T-helper 9 cell (primary cell): Measurements from ENCODE around the gene AKR1B15.
"Not testable (repeated sequence)": the region's sequence is repeated elsewhere in the genome, so short reads cannot be mapped to it uniquely, and the experiment has no call there.

ENCODE experiments used
- DNase-seq: peaks from one replicate; pipeline ENCODE4 v3.0.0-alpha.2; 2020

AKR1B15 gene

GRCh38 chr7:134567368-134567767 lies 18.5 kb downstream of the AKR1B15 start:
- no peak for DNase-seq

- not testable (repeated sequence) for DNase-seq
These were observed 21.1 kb downstream of the AKR1B15 start for GRCh38 chr7:134569962-134570361.

GRCh38 chr7:134571101-134571500 lies 22.2 kb downstream of the AKR1B15 start:
- DNase-seq, result no peak

- no peak for DNase-seq
These were observed 23.0 kb downstream of the AKR1B15 start for GRCh38 chr7:134571746-134572461.

GRCh38 chr7:134574322-134574721 lies 25.4 kb downstream of the AKR1B15 start:
- no peak for DNase-seq

GRCh38 chr7:134584290-134584689 lies 35.4 kb downstream of the AKR1B15 start:
- DNase-seq, result no peak

- DNase-seq, result no peak
These were observed 37.0 kb downstream of the AKR1B15 start for GRCh38 chr7:134585897-134586296.

GRCh38 chr7:134587750-134588149 lies 38.8 kb downstream of the AKR1B15 start:
- DNase-seq, result no peak

GRCh38 chr7:134589491-134589941 lies 40.6 kb downstream of the AKR1B15 start:
- no peak for DNase-seq

GRCh38 chr7:134593530-134594392 lies 44.9 kb downstream of the AKR1B15 start:
- no peak for DNase-seq

- no peak for DNase-seq
These were observed 46.0 kb downstream of the AKR1B15 start for GRCh38 chr7:134594877-134595276.

GRCh38 chr7:134599371-134599770 lies 50.5 kb downstream of the AKR1B15 start:
- DNase-seq, result no peak

GRCh38 chr7:134601459-134601858 lies 52.5 kb downstream of the AKR1B15 start:
- DNase-seq, result no peak

GRCh38 chr7:134602881-134603451 lies 54.1 kb downstream of the AKR1B15 start:
- DNase-seq, result no peak

- peak; percentile 48 for DNase-seq
These were observed 57.3 kb downstream of the AKR1B15 start for GRCh38 chr7:134605978-134606923.

GRCh38 chr7:134611611-134612151 lies 62.8 kb downstream of the AKR1B15 start:
- DNase-seq, result no peak

- DNase-seq, result no peak
These were observed 63.3 kb downstream of the AKR1B15 start for GRCh38 chr7:134612197-134612596.

GRCh38 chr7:134613623-134614347 lies 64.9 kb downstream of the AKR1B15 start:
- no peak for DNase-seq

- no peak for DNase-seq
These were observed 67.7 kb downstream of the AKR1B15 start for GRCh38 chr7:134616611-134617010.

- DNase-seq, result no peak
These were observed 70.0 kb downstream of the AKR1B15 start for GRCh38 chr7:134618756-134619530.
